ENCODE results near the gene STAM. TPM values are rescaled to one million over a fixed set of nuclear protein-coding genes. Genes with fewer than 3 reads are reported as not detected.

The STAM gene
- 21.2 and 28.4 TPM in 2 replicates for total RNA-seq

GRCh38 chr10:17643755-17644484, at the start of gene STAM:
Gene STAM, plus strand, starts transcription at chr10:17644151. Its CDS starts 189 bp downstream, at chr10:17644340.

DNA sequence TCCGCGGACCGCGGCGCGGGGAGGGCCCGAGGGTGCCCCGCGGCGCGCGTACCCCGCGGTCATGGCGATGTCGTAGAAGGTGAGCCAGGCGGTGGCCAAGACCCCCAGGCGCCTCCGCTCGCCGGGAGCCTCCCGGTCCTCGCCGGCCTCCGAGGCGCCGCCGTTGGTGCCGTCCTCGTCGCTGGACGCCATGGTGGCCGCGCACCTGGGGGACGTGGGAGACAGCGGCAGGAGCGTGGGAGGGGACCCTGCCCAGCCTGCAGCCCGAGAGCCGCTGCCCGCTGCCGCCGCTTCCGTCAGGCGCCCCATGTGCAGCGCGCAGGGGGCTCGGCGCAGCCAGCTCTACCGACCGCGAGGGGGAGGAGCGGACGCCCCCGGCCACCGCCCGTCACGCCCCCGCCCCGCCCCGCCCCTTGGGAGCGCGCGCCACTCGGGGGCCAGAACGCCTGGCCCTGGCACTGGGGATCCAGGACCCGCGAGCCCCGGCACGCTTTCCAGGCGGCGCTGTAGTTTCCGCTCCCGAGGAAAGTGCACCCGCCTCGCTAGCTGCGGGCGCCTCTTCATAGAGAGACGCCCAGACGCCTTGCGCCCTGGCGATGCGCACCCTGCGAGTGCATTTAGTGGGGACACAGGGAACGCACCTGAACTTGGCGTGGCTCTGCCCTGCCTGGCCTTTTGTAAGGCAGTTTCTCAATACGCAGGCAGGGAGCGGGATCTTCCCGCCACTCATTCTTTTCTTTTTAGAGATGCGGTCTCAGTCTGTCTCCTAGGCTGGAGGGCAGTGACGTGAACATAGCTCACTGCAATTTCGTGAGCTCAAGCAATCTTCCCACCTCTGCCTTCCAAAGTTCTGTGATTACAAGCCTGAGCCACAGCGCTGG, 26.7 kb upstream of the STAM start, which contains the start of gene HACD1:
Gene HACD1, minus strand, starts transcription at position 344 of the 881 bp plus-strand sequence. Its CDS starts 35 bp downstream, at position 309.

GRCh38 chr10:17751781-17752445, 108.0 kb downstream of the STAM start, which contains the start of gene TMEM236:
Gene TMEM236, plus strand, starts transcription at chr10:17752201. Its CDS starts 95 bp downstream, at chr10:17752296.

Other genes with a start within 250 kb of the STAM start
- 0.17 TPM in 1 of 2 replicates, not detected in the other for gene ST8SIA6, start 189.6 kb upstream of the STAM start, total RNA-seq
- gene HACD1, start 26.8 kb upstream of the STAM start, total RNA-seq = 18.2 and 20.2 TPM in 2 replicates
- under 0.01 TPM in 2 replicates for gene TMEM236, start 108.0 kb downstream of the STAM start, total RNA-seq
- under 0.01 TPM in 1 of 2 replicates, not detected in the other for gene MRC1, start 165.2 kb downstream of the STAM start, total RNA-seq

Data from smooth muscle cell of trachea (primary cell).